HG02642 (cell line): Measurements from ENCODE around the gene PRSS56.

Experiments
- ATAC-seq: cut with Tn5 transposase; IDR thresholded peaks from one replicate; pipeline ENCODE4 v1.9.1; 2021; ENCODE audit warnings: mild to moderate bottlenecking; ENCODE audit not compliant: unreplicated experiment, poor library complexity

The PRSS56 gene

GRCh38 chr2:232519581-232520438 lies at the start of gene PRSS56:
Gene PRSS56, plus strand, starts transcription at chr2:232520388. Its CDS starts 211 bp downstream, at chr2:232520599.
- no peak for ATAC-seq

GRCh38 chr2:232473467-232473890 lies 46.7 kb upstream of the PRSS56 start:
- ATAC-seq = no peak

GRCh38 chr2:232476045-232476444 lies 44.1 kb upstream of the PRSS56 start:
- ATAC-seq = no peak

- ATAC-seq = no peak
Measured at GRCh38 chr2:232476791-232477190, 43.4 kb upstream of the PRSS56 start.

GRCh38 chr2:232477751-232478510 lies 42.3 kb upstream of the PRSS56 start:
- ATAC-seq = no peak

- no peak for ATAC-seq
Measured at GRCh38 chr2:232478571-232479340, 41.4 kb upstream of the PRSS56 start.

- ATAC-seq = no peak
Measured at GRCh38 chr2:232479341-232480200, 40.6 kb upstream of the PRSS56 start.

- ATAC-seq = no peak
Measured at GRCh38 chr2:232480201-232481190, 39.7 kb upstream of the PRSS56 start.

GRCh38 chr2:232481322-232482140 lies 38.7 kb upstream of the PRSS56 start:
- ATAC-seq = no peak

GRCh38 chr2:232482301-232483238 lies 37.6 kb upstream of the PRSS56 start:
- no peak for ATAC-seq

- ATAC-seq = no peak
Measured at GRCh38 chr2:232483311-232483922, 36.8 kb upstream of the PRSS56 start.

GRCh38 chr2:232483923-232484627 lies 36.1 kb upstream of the PRSS56 start:
- no peak for ATAC-seq

- ATAC-seq = no peak
Measured at GRCh38 chr2:232484628-232485347, 35.4 kb upstream of the PRSS56 start.

GRCh38 chr2:232485348-232485756 lies 34.8 kb upstream of the PRSS56 start:
- no peak for ATAC-seq
